Esophagus squamous epithelium (tissue), 5 donors: ENCODE results near the gene EDN3. TPM values are rescaled to one million over a fixed set of nuclear protein-coding genes. Genes with fewer than 3 reads are reported as not detected.
"Not testable (repeated sequence)": the region's sequence is repeated elsewhere in the genome, so short reads cannot be mapped to it uniquely, and the experiment has no call there.

ENCODE experiments used
- DNase-seq: peaks from one replicate; lab custom pipeline; 2025; lab: John Stamatoyannopoulos, UW
- H3K27ac ChIP-seq, 4 donors: fragments of 200-600 bp; sonication (generic); one replicate each; pipeline ENCODE4 v1.5.1; 2016 to 2019; ENCODE audit warnings: mild to moderate bottlenecking in 1 of 4
- H3K27me3 ChIP-seq, 4 donors: fragments of 200-600 bp; sonication (generic); 1 replicate in 3 of 4; 2 replicates in 1 of 4; pipeline versions ENCODE4 v1.5.1 to v1.6.0; 2017 to 2021; ENCODE audit warnings: antibody characterized with exemption in 1 of 4
- H3K36me3 ChIP-seq, 3 donors: fragments of 200-600 bp; sonication (generic); one replicate each; pipeline ENCODE4 v1.5.1; 2016 to 2019
- H3K4me1 ChIP-seq, 3 donors: fragments of 200-600 bp; sonication (generic); one replicate each; pipeline ENCODE4 v1.5.1; 2017 to 2019
- H3K4me3 ChIP-seq, 4 donors: fragments of 200-600 bp; sonication (generic); 1 replicate in 3 of 4; 2 replicates in 1 of 4; pipeline ENCODE4 v1.5.1; 2016 to 2019; ENCODE audit warnings: mild to moderate bottlenecking in 2 of 4, moderate library complexity in 1 of 4
- H3K9me3 ChIP-seq, 3 donors: fragments of 200-600 bp; sonication (generic); one replicate each; pipeline ENCODE4 v1.5.1; 2016 to 2019
- CTCF ChIP-seq, 6 experiments: fragments of 450-650 bp in 4 of 6; fragments of 200-600 bp in 2 of 6; sonication (generic) in 2 of 6; IDR thresholded peaks; one replicate each; pipeline ENCODE4 v1.5.1; 2016 to 2019; ENCODE audit warnings: antibody characterized with exemption in 6 of 6, mild to moderate bottlenecking in 4 of 6, moderate library complexity in 4 of 6
- POLR2A ChIP-seq, 4 donors: fragments of 450-650 bp; IDR thresholded peaks; one replicate each; pipeline ENCODE4 v1.6.1; 2017; ENCODE audit warnings: antibody characterized with exemption in 4 of 4, mild to moderate bottlenecking in 4 of 4, moderate library complexity in 3 of 4
- WGBS, 2 donors: methylation state at CpG; one replicate each; pipeline ENCODE4 v1.1.5; 2018; 5-methylcytosine and 5-hydroxymethylcytosine counted together
- intact Hi-C: fragments of 100-400 bp; cut with DNase I; formaldehyde crosslinking; loops from one replicate; pipeline ENCODE4 v1.15.0; 2022
- total RNA-seq, 4 donors: library from RNA; depleted of rRNA; stranded (reverse); fragments of >200 nt; gene quantifications; one replicate each; pipeline ENCODE4 v1.1.0, GENCODE V29; 2016
- donor health status: DM: yes; HTN: yes; CAD: no.

EDN3 gene
- total RNA-seq, 4 donors from 2014 or later: 7.5 to 65.2 (median 16.6) TPM

DNA sequence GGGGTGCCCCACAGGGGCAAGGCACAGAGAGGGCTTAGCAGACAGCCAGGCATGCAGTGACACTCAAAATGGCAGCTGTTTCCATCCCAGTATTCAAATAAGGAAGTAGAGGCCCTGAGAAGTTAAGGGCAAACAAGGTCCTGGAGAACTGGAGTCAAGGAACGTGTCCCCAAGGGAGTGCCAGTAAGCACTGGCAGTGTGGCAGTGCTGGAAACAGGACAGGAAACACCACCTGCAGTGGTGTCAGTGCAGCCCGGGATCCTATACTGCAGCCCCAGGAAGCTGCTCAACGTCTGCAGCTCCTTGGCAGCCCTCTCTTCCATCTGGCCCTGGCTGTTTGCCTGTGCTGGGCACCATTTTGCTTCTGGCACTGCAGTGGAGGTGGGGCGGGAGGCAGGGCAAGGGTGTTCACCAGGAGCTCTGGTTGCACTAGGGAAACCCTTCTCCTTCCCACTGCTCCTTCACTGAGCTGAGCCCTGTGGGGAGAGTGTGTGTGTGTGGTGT lies 56.3 kb downstream of the EDN3 start:
- WGBS, 2 donors: 25 to 60% methylated on average over 1 to 3 of the region's 4 CpGs
- Histone ChIP-seq H3K4me1 (peaks cover 0 to 44% (median 0%) of the 10 kb centered on the region in 3 donors), H3K36me3 (no peaks in the 10 kb centered on the region), H3K9me3 (no peaks in the 10 kb centered on the region), H3K27ac (no peak overlapping the region), H3K27me3 (peaks cover 0 to 33% (median 0%) of the 10 kb centered on the region in 4 donors), H3K4me3 (no peak overlapping the region)
- no peak for DNase-seq
- no peak for TF ChIP-seq POLR2A (IDR thresholded peaks at IDR 0.05)
- TF ChIP-seq CTCF (IDR thresholded peaks at IDR 0.05): no peak
- intact Hi-C loops: no loop called here

DNA sequence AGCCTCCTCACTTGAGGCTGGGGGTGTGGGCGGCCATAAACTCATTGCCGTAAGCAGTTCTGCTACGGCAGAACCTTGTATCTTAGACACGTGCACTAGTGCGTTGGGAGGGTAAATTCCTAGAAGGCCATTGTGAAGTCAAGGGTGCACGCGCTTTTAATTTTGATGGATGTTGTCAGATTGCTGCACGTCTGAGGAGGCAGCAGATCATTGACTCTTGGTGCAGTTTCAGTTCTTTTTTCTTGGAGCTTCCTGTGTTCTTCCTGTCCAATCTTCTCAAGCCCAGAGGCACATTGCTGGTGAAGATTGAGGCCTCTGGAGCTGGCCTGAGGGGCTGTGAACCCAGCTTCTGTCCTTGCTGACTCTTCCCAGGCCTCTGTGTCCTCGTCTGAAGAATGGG lies 58.4 kb downstream of the EDN3 start:
- H3K36me3 ChIP-seq, intact Hi-C loops, H3K4me3 ChIP-seq, H3K9me3 ChIP-seq, DNase-seq: not testable (repeated sequence)
- Histone ChIP-seq H3K27me3 (peaks cover 0 to 48% (median 0%) of the 10 kb centered on the region in 4 donors), H3K27ac (peak overlapping the region in 3 of 4 donors; percentile 20 to 57 (median 47)), H3K4me1 (peaks cover 0 to 44% (median 0%) of the 10 kb centered on the region in 3 donors)
- no CpG with 5 or more reads among the region's 9 CpGs for WGBS, 2 donors

DNA sequence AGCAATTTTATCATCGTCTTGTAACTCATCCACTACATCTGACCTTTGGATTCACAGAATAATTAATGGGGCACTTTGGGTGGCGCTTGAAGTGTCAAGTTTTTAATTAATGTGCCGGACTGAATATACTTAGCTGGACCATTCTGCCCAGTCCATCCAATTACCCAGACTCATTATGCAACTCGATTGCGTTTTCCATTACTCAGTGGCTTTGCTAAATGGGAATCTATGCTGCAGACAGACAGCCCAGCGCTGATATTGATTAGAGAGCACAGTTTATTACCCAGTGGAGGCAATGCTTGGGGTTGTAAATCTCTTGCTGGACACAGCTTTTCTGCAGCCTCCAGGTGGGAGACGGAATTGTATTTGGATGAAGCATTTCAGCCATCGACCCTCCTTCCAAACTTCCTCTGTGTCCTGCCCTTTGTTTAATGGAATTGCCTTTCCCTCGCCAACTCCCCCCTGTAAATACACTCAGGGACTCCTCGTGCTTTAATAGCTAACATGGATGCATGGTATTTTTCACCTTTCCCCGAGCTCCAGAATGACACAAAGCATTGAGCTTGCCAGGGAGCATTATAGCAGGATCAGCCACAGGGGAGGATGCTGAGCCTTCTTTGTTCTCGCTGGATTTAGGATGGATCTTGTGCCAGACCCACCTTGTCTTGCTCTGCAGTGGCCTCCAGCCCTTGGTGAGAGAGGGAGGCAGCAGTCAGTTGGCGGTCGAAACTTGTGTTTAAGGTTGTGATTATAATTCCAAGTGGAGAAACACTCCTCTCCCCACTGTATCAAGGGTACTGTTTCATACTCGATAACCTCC lies 59.7 kb downstream of the EDN3 start:
- intact Hi-C loops: no loop called here
- H3K36me3 ChIP-seq: no peaks in the 10 kb centered on the region
- peaks cover 0 to 55% (median 0%) of the 10 kb centered on the region in 3 donors for H3K4me1 ChIP-seq
- TF ChIP-seq CTCF (IDR thresholded peaks at IDR 0.05) (no peak), POLR2A (IDR thresholded peaks at IDR 0.05) (no peak)
- no peak overlapping the region for H3K4me3 ChIP-seq
- peaks cover 0 to 43% (median 0%) of the 10 kb centered on the region in 4 donors for H3K27me3 ChIP-seq
- DNase-seq: no peak
- H3K27ac ChIP-seq: peak overlapping the region in 1 of 4 donors; percentile 57
- H3K9me3 ChIP-seq: no peaks in the 10 kb centered on the region
- WGBS, 2 donors: 42 to 51% methylated on average over 14 to 15 of the region's 15 CpGs

DNA sequence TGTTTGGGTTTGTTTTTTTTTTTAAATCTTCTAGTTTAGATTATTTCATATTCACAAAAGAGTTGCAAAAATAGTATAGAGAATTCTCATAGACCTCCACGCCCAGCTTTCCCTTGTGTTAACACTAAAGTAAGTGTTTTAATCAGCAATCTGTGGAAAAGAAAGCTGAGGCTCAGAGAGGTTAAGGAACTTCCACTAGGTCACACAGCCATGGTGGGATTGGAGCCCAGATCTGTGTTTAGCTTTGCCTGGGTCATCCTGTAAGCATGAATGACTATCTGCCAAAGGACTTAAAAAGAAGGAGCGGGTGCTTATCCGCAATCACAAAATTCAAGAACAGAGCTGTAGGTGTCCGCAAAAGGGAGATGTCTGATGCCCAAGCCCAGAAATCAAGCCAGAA lies 60.5 kb downstream of the EDN3 start:
- peaks cover 0 to 56% (median 0%) of the 10 kb centered on the region in 3 donors for H3K4me1 ChIP-seq
- no peak overlapping the region for H3K4me3 ChIP-seq
- intact Hi-C loops: no loop called here
- H3K36me3 ChIP-seq: no peaks in the 10 kb centered on the region
- 76 to 87% methylated on average over 3 to 4 of the region's 4 CpGs for WGBS, 2 donors
- peaks cover 0 to 43% (median 0%) of the 10 kb centered on the region in 4 donors for H3K27me3 ChIP-seq
- H3K27ac ChIP-seq: no peak overlapping the region
- no peak for DNase-seq
- no peaks in the 10 kb centered on the region for H3K9me3 ChIP-seq
- TF ChIP-seq CTCF (IDR thresholded peaks at IDR 0.05) (no peak), POLR2A (IDR thresholded peaks at IDR 0.05) (no peak)

GRCh38 chr20:59361411-59361810 lies 61.0 kb downstream of the EDN3 start:
- H3K36me3 ChIP-seq: no peaks in the 10 kb centered on the region
- intact Hi-C loops: no loop called here
- H3K4me1 ChIP-seq: peaks cover 0 to 52% (median 0%) of the 10 kb centered on the region in 3 donors
- H3K27me3 ChIP-seq: peaks cover 0 to 43% (median 0%) of the 10 kb centered on the region in 4 donors
- no peaks in the 10 kb centered on the region for H3K9me3 ChIP-seq
- TF ChIP-seq CTCF (IDR thresholded peaks at IDR 0.05): no peak
- TF ChIP-seq POLR2A (IDR thresholded peaks at IDR 0.05): no peak
- WGBS, 2 donors: 65 to 71% methylated on average over 5 of the region's 5 CpGs
- no peak overlapping the region for H3K27ac ChIP-seq
- no peak overlapping the region for H3K4me3 ChIP-seq
- no peak for DNase-seq
